HepG2 (cell line): ENCODE results near the gene MRPL39.
A peak's percentile ranks its signal among the peaks of the same experiment; 100 is the strongest.

Source experiments
- ETV6 ChIP-seq: sonication (generic); formaldehyde crosslinking; conservative IDR thresholded peaks from 2 replicates; pipeline ENCODE4 v1.4.0; 2020; ENCODE audit warnings: missing genetic modification reagents
- HINFP ChIP-seq: sonication (generic); formaldehyde crosslinking; IDR thresholded peaks from 2 replicates; pipeline ENCODE4 v1.4.0; 2020; ENCODE audit warnings: low read depth, mild to moderate bottlenecking, missing genetic modification reagents
- JUN ChIP-seq: sonication (generic); formaldehyde crosslinking; IDR thresholded peaks from 2 replicates; pipeline ENCODE4 v1.4.0; 2020; ENCODE audit warnings: mild to moderate bottlenecking, missing genetic modification reagents
- NR2F6 ChIP-seq, 2 experiments: IDR thresholded peaks; 2 replicates each; pipeline ENCODE4 v1.6.1; 2016; ENCODE audit warnings: antibody characterized with exemption in 1 of 2, mild to moderate bottlenecking in 1 of 2
- POLR2A ChIP-seq, 2 experiments: IDR thresholded peaks; 2 replicates each; pipeline ENCODE4 v1.6.1; 2011; ENCODE audit warnings: low read depth in 2 of 2, low read length in 2 of 2, mild to moderate bottlenecking in 1 of 2, moderate library complexity in 1 of 2; ENCODE audit not compliant: insufficient read depth in 1 of 2
- POLR2AphosphoS5 ChIP-seq: IDR thresholded peaks from 2 replicates; pipeline ENCODE4 v1.6.1; 2012; ENCODE audit warnings: low read depth, low read length
- SP1 ChIP-seq, 2 experiments: fragments of 450-650 bp in 1 of 2; sonication (generic) in 1 of 2; formaldehyde crosslinking in 1 of 2; IDR thresholded peaks; 2 replicates each; pipeline versions ENCODE4 v1.4.0 to v1.6.1; 2016 to 2020; ENCODE audit warnings: missing genetic modification reagents in 1 of 2
- TARDBP ChIP-seq: sonication (generic); formaldehyde crosslinking; IDR thresholded peaks from 2 replicates; pipeline ENCODE4 v1.8.0; 2022; ENCODE audit warnings: mild to moderate bottlenecking, missing genetic modification reagents
- ZNF460 ChIP-seq: sonication (generic); formaldehyde crosslinking; IDR thresholded peaks from 2 replicates; pipeline ENCODE4 v1.5.1; 2020; ENCODE audit warnings: missing genetic modification reagents, mild to moderate bottlenecking, borderline replicate concordance
- ZNF883 ChIP-seq: sonication (generic); formaldehyde crosslinking; IDR thresholded peaks from 2 replicates; pipeline ENCODE4 v1.5.1; 2020; ENCODE audit warnings: mild to moderate bottlenecking, missing genetic modification reagents; ENCODE audit errors: not compliant biosample characterization

GRCh38 chr21:25552856-25553255, 54.4 kb downstream of the MRPL39 start:
- TF ChIP-seq HINFP (CRISPR knock-in tag) (no peak), POLR2A (IDR thresholded peaks at IDR 0.05; ENCODE audit: insufficient read depth in 1 of 2, low read depth in 2 of 2, low read length in 2 of 2) (no peak), TARDBP (CRISPR knock-in tag) (no peak), ETV6 (CRISPR knock-in tag) (no peak), NR2F6 (IDR thresholded peaks at IDR 0.05) (no peak; the same call in 1 of the 2 replicates), NR2F6 (CRISPR knock-in tag; IDR thresholded peaks at IDR 0.05) (peak; percentile 42; the same call in 1 of the 2 replicates), SP1 (IDR thresholded peaks at IDR 0.05) (no peak), SP1 (CRISPR knock-in tag; IDR thresholded peaks at IDR 0.05) (no peak), JUN (CRISPR knock-in tag) (no peak), ZNF460 (CRISPR knock-in tag) (no peak), POLR2AphosphoS5 (no peak), ZNF883 (CRISPR knock-in tag) (no peak)
